GM18511 (cell line): ENCODE data around the gene TDRD10.

Experiments used
- ATAC-seq: cut with Tn5 transposase; IDR thresholded peaks from one replicate; pipeline ENCODE4 v1.9.1; 2021; ENCODE audit warnings: mild to moderate bottlenecking, moderate library complexity; ENCODE audit not compliant: unreplicated experiment

TDRD10 gene

DNA sequence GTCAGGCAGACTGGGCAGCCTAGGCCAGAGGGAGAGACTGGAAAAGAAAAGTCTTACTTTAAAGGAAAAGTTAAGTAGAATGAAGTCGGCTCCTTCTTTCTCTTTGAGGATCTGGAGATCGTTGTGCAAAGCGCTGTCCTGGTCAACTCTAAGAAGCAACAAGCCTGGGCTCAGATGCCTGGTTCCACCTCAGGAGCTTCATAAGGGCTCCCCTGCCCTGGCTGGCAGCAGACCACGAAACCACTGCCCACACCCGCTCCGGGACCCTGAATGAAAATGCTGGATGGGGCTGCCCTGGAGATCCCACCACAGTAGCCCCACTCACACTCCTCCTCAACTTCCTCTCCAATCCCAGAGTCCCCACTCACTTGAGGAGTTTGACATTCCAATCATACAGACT lies 50.0 kb downstream of the TDRD10 start:
- ATAC-seq: no peak

DNA sequence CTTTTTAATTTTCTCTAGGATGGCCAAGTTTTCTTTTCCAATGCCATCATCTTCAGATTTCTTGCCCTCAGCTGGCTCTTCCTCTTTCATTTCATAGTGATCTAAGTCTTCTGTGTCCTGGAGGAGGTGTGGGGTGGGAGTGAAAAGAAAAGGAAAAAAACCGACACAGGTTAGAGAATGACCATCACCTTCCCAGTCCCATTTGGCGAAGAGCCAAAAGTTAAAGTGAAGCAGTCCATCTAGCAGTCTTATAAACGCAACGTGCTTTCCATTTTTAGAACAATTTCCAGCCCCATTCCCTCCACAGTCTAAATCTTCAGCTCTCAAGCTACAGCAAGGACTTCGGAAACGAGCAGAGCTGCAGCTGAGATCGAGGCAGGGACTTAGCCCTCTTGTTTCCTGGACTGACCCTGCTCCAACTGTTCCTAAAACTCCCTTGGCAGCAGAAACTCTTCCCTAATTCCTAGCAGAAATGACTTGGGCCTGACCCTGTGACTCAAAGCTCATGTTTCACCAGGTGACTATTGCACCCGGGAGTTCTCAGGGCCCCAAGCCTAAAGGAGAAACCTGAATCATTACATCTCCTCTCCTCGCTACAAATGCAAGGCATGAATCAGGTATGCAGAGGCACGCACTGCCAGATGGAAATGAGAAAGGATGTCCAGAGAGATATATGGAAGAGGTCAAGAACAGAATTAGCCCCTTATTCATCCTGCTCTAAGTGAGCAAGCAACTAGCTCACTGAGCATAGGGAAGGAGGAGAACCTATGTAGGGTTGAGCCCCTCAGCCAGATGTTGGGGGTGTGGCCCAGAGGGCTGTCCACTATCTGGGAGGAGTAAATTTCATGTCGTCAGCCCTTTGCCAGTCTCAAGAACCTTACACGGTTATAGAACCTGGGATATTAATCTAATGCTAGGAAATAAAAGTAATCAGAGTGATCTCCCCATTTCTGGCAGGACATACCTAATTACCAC lies 51.3 kb downstream of the TDRD10 start:
- ATAC-seq: no peak

DNA sequence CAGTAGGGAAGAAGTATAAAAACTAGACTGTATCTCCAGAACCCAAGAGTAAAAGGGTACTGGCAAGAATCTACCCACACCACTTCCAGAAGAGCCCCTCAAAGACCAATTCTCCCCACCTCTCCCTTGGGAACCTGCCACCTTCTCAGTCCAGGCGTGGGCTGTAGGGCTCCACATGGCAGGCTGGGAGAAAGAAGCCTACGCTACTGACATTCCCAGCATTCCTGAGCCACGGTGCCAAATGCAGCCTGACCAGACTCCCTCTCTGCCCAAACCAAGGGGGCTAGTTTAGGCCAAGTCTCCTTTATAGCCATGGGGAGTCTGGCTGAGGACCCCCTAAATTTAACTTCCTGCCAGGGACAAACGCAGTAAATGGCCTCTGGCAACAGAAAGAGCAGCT lies 54.4 kb downstream of the TDRD10 start:
- ATAC-seq: no peak

DNA sequence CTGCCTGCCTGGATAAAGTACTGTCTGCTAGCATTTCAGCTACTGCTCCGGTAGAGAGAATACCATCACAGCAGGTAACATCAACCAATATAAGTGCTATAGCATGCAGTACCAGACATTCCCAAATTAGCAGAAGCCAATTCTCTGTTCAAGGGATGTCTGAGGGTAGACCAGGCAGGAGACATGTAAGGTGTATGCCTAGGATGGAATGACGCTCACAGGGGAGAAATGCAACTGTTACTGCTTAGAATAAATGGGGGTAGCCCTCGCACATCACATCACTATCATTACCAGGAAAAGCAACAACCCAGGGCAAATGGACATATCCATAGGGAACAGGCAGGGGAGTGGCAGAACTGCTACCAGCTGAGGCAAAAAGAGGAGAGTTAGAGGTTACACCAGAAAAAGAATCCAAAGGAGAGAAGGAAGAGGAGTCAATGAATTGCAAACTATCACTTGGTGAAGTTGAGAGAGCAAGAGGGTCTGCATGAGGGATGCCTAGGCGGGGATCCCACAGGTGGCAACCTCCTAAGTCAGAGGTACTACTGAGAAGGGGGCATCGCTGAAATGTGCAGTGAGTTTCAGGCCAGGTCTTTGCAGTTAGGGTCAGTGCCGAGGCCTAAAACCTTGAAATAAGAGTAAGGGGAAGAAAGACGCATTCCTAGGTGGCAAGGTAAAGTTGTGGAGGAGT lies 55.4 kb downstream of the TDRD10 start:
- no peak for ATAC-seq

DNA sequence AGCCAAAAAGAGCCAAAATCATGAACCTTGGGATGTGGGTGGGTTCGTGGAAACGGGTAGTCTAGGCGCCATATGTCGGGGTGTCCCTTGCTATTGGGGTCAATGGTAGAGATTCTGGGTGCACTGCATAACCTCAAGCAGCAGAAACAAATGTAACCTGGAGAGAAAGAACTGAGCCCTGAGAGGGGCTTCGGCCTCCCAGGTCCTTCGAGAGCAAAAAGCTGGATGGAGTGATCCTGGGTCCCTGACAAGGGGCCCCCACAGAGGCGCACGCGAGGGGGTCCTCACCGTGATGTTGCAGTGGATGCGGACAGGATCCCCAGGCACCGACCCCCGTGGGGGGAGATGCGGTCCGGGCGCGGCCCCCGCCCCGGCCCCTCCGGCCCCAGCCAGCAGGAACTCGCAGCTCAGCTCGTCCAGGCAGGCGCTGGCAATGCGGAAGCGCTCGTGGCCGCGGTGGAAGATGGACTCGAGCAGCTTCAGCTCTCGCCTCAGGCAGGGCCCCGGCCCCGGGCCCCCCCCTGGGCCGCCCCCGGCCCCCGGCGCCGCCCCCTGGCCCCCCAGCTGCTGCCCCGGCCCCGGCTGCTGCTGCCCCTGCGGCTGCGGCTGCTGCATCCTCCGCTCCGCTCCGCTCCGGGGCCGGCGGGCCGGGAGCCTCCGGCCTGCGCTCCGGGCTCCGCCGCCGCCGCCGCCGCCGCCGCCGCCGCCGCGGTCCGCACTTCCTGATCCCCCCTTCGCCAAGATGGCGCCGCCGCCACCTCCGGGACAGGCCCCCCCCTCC lies 56.1 kb downstream of the TDRD10 start, which contains the start of gene UBE2Q1:
Gene UBE2Q1, minus strand, starts transcription at position 724 of the 781 bp plus-strand sequence. Its CDS starts 109 bp downstream, at position 615.
- ATAC-seq: peak; percentile 11

DNA sequence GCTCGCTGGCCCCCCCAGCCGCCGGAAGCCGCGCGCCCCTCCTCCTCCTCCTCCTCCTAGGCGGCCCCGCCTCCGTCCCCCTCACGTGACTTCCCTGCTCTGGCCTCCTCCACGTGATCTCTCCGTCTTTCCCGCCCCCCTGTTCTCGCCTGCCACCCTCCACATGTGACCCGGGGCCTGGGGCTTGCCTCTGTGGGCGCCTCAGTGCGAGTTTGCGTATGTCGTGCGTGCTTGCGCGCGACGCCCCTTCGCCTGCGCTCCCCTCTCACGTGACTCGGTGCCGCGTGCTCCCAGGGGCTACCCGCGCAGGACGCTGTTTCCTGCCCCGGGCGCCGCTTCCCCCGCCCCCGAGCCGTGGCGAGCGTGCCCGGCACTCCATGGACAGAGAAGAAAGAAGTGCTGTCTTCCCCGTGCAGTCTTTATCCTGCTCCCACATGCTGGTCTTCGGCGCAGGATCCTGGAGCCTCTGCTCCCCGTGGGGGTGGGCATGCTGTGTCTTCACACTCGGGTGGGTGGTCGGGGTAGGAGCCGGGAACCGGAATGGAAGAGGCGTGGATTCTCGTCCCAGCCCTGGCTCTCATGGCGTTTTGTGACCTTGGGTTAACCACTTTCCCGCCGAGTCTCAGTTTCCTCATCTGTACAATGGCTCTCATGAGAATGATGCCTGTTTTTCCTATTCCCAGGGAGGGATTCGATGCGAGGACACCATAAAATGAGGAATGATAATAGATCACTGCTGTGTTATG lies 56.9 kb downstream of the TDRD10 start:
- ATAC-seq: peak; percentile 92

DNA sequence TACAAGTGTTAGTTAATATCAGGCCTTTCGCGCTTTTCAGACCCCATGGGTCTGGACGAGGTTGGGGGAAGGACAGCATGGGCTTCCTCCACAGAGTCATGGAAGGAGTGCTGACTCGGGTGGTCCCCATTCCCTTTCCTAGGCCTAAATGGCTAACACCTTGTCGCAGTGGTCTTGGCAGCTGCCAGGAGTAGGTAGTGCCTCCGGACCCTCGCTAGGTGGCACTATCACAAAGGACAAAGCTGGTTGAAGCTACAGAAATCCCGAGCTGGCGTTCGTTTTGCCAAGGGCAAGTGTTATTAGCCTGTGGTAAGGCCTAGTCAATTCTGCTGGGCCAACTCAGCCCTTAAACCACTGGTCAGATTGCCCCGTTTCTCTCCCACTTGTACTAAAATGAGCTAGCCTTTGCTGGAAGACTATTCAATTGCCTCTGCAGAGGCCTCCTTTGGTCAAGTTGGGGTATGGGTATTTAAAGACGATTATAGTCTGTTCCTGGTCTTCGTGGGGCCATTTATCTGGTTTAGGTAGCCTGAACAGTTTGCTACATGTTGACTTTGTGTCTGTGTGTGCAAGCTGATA lies 57.5 kb downstream of the TDRD10 start:
- ATAC-seq: peak; percentile 53

DNA sequence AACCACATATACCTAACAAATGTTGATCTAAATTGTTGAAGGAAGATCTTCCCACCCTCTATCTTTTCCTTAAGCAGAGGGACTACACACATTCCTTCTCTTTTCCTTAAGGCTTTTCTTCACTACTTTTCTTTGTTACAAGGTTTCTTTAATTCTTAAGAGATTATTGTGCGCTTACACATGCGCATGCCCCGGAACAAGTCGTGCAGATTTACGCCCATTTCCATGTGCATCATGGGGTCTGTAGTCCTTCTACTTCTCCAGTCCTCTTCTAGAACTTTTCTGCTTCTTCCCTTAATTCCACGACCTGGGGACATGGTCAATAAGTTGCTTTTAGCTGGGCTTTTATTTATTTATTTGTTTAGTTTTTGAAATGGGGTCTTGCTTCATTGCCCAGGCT lies 63.9 kb downstream of the TDRD10 start:
- ATAC-seq: no peak

DNA sequence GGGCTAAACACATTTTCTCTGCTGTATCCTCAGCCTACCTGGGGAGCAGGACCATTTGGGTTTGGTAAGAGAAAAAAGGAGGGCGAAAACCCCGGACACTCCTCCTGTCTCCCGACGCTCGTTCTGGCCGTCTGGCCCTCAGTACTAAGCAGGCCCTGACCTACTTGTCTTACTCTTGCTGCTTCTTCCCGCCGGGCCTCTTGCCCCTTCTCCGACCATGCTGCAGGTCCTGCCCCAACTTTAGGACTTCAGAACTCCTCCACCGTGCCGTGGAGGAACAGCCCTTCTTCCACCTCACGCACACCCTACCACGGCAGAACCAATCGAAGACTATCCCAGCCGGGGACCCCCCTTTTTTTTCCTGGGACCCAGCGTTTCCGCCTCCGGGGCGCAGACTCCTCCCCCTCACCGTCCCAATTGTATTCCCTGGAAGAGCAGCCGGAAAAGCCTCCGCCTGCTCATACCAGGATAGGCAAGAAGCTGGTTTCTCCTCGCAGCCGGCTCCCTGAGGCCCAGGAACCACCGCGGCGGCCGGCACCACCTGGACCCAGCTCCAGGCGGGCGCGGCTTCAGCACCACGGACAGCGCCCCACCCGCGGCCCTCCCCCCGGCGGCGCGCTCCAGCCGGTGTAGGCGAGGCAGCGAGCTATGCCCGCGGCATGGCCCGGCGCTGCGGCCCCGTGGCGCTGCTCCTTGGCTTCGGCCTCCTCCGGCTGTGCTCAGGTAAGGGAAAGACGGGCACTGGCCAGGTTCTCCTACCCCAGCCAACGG lies 65.6 kb downstream of the TDRD10 start, which contains the start of gene CHRNB2:
Gene CHRNB2, plus strand, starts transcription at position 393 of the 771 bp plus-strand sequence. Its CDS starts 267 bp downstream, at position 660.
- ATAC-seq: no peak

DNA sequence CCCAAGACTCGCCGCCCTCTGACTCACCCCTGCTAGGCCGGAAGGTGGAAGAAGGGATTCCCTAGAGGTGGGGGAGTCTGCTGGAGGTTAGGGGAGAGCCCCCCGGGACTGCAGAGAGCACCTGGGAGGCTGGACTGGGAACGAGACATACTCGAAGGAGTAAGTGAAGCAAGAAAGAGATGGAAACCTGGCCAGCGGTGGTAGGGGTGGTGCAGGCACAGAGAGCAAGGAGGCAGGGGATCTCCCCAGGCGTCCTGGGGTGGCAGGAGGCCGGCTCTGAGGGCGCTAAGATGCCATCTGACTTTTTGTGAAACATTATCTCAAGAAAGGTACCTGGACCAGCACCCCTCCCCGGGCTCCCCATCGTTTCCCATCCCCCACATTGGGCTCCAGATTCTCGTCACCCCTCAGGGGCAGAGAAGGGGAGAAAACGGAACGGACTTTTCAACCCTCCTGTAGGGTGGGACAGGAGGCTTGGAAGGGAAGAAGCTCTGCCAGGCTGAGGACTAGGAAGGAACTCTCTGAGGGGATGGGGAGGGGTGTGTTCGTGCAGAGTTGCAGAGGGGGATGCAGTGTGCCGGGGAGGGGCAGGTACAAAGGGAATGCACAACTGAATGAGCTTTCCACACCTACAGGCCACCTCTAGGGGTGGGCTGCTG lies 66.3 kb downstream of the TDRD10 start:
- no peak for ATAC-seq

DNA sequence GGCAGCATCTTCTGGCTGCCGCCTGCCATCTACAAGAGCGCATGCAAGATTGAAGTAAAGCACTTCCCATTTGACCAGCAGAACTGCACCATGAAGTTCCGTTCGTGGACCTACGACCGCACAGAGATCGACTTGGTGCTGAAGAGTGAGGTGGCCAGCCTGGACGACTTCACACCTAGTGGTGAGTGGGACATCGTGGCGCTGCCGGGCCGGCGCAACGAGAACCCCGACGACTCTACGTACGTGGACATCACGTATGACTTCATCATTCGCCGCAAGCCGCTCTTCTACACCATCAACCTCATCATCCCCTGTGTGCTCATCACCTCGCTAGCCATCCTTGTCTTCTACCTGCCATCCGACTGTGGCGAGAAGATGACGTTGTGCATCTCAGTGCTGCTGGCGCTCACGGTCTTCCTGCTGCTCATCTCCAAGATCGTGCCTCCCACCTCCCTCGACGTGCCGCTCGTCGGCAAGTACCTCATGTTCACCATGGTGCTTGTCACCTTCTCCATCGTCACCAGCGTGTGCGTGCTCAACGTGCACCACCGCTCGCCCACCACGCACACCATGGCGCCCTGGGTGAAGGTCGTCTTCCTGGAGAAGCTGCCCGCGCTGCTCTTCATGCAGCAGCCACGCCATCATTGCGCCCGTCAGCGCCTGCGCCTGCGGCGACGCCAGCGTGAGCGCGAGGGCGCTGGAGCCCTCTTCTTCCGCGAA lies 69.4 kb downstream of the TDRD10 start:
- no peak for ATAC-seq

DNA sequence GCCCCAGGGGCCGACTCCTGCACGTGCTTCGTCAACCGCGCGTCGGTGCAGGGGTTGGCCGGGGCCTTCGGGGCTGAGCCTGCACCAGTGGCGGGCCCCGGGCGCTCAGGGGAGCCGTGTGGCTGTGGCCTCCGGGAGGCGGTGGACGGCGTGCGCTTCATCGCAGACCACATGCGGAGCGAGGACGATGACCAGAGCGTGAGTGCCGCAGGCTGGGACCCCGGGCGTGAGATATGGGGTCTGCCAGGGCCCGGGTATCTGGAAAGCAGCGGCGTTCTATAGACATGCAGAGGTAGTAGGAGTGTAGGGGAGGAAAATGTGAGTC lies 69.9 kb downstream of the TDRD10 start:
- no peak for ATAC-seq

DNA sequence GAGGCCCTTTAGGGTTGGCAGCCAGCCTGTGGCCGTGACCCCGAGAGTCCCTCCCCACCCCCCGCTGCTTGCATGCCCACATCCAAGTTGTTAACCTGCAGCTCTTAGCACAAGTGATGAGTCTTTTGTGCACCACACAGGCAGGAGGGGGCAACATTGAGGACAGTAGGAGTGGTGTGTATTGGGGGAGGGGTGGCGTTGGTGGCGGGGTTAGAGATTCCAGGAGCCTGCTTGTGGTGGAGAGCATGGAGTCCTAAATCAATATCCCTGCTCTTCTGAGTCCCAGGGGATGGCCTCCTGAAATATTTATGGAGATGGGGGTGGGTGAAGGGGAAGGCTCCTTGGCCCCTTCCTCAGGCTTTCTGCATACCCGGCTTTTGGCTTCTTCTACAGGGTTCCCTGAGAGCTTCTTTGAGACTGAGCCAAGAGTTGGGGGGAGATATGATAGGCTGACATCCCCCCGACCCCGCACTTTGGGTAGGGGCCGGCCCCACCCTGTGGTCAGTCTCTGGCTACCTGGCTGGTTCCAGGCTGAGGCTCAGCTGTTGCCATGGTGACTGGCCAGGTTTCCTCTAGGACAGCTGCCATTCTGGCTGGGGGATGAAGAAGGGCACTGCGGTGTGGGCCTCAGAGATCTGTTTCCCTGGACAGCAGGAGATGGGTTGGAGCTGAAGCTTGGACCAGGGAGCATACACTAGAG lies 70.6 kb downstream of the TDRD10 start:
- ATAC-seq: no peak

DNA sequence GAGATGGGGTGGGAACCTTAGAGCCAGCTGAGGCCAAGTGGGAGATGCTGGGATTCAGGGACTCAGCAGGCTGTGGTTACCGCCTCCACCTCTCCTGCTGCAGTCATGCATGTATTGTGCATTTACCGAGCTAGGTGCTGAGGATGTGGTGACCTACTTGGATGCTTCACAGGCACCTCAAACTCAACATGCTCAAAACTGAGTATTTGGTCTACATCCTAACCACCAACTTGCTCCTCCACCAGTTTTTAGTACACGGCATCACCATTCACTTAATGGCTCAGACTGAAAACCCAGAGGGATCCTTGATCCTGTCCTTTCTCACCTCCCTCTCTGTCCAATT lies 71.1 kb downstream of the TDRD10 start:
- no peak for ATAC-seq

DNA sequence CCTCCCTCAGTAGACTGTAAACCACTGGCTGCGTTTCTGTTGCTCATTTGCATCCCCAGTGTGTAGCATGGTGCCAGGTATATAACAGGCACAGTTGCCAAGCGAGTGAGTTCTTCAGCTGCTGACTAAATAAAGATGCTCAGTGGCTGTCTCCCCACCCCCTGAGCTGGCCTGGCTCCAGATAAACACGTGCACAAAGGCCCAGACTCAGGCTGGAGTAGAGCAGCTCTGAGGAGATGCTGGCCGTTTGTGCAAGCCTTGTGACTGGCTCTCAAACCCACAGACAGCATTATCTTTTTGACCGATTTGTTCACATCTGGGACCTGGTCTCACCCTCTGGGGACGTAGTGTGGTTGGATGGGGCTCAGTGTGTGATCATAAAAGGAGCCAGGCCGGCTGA lies 72.7 kb downstream of the TDRD10 start:
- no peak for ATAC-seq

DNA sequence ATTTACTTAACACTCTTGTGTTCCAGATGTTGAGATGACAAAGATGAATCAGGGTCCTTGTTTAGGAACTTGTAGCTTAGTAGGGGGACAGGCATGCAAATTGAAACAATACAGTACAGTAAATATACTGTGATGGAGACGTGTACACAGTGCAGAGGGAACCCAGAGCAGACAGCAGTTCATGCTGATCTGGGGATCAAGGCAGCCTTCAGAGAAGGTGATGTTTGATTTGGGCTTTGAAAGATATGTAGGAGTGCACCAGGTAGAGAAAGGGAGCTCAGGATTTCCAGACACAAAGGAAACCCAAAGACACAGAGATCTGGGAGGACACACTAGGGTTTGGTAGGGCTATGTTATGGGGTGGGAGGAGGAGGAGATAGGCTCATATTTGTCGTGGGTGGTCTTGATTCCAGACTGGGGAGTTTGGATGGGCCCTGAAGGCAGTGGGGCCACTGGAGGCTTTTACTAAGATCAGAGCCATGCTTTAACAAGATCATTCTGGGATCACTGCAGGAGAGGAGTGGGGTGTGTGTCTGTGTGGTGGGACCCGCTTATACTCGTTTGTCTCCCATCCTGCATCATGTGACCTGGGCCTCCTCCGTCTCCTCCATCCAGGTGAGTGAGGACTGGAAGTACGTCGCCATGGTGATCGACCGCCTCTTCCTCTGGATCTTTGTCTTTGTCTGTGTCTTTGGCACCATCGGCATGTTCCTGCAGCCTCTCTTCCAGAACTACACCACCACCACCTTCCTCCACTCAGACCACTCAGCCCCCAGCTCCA lies 73.3 kb downstream of the TDRD10 start:
- ATAC-seq: no peak
